ENCODE data around the gene RNF19B. TPM values are rescaled to one million over a fixed set of nuclear protein-coding genes. Genes with fewer than 3 reads are reported as not detected.

The RNF19B gene
- total RNA-seq, 5 donors from 2014 or later (not counting 1 experiment from before 2014, with no cell fraction given), result 28.7 to 44.8 (median 30.3) TPM

GRCh38 chr1:32904797-32905196, 59.8 kb downstream of the RNF19B start:
- no CpG with 5 or more reads among the region's 2 CpGs for WGBS (ENCODE audit: insufficient coverage)
- CTCF ChIA-PET, result interaction anchor here in 1 of 2 donors (0.6 kb wide), 1 partner anchor 232 kb away, joined by 3 read pairs; no protein-coding TSS in a partner anchor
- no peak overlapping the region for H3K4me3 Mint-ChIP-seq
- H3K4me1 Mint-ChIP-seq, result peaks cover 8 to 13% (median 11%) of the 10 kb centered on the region in 3 donors
- no peak for DNase-seq
- no peak overlapping the region for H3K4me3 ChIP-seq (ENCODE audit: control insufficient read depth in 1 of 2, extremely low read depth in 1 of 2, low read length in 1 of 2)
- H3K27ac ChIP-seq (ENCODE audit: low read length), result no peak overlapping the region
- no peak overlapping the region for H3K27ac Mint-ChIP-seq
- H3K27me3 ChIP-seq (replicated peaks in 1 of 2; ENCODE audit: control insufficient read depth in 2 of 2, extremely low read depth in 1 of 2, insufficient read depth in 2 of 2, low read length in 1 of 2), result peaks cover 9 to 39% of the 10 kb centered on the region in 2 experiments
- no peak for ATAC-seq (replicated peaks in 1 of 4)
- POLR2A ChIA-PET, result interaction anchor here in 1 of 2 donors (0.6 kb wide), 1 partner anchor 133 kb away, joined by 3 read pairs; no protein-coding TSS in a partner anchor
- H3K9me3 Mint-ChIP-seq, result no peaks in the 10 kb centered on the region
- H3K4me1 ChIP-seq (ENCODE audit: control insufficient read depth in 1 of 2, extremely low read depth in 1 of 2, insufficient read depth in 2 of 2, low read length in 2 of 2), result peaks cover 0 to 12% of the 10 kb centered on the region in 2 experiments
- H3K36me3 Mint-ChIP-seq, result no peaks in the 10 kb centered on the region
- H3K36me3 ChIP-seq (ENCODE audit: control insufficient read depth in 2 of 2, extremely low read depth in 1 of 2, insufficient read depth in 1 of 2, low read length in 1 of 2), result no peaks in the 10 kb centered on the region
- peaks cover 28 to 32% of the 10 kb centered on the region in 2 donors for H3K27me3 Mint-ChIP-seq
- H3K9me3 ChIP-seq, result no peaks in the 10 kb centered on the region

GRCh38 chr1:32903991-32904785, 60.4 kb downstream of the RNF19B start:
- Mint-ChIP-seq H3K4me3 (no peak overlapping the region), H3K27me3 (peaks cover 29 to 36% of the 10 kb centered on the region in 2 donors), H3K36me3 (no peaks in the 10 kb centered on the region), H3K4me1 (peaks cover 8 to 13% (median 11%) of the 10 kb centered on the region in 3 donors), H3K27ac (no peak overlapping the region), H3K9me3 (no peaks in the 10 kb centered on the region)
- POLR2A ChIA-PET, result no interaction called here
- H3K9me3 ChIP-seq, result no peaks in the 10 kb centered on the region
- no peaks in the 10 kb centered on the region for H3K36me3 ChIP-seq (ENCODE audit: control insufficient read depth in 2 of 2, extremely low read depth in 1 of 2, insufficient read depth in 1 of 2, low read length in 1 of 2)
- DNase-seq, result no peak
- H3K4me1 ChIP-seq (ENCODE audit: control insufficient read depth in 1 of 2, extremely low read depth in 1 of 2, insufficient read depth in 2 of 2, low read length in 2 of 2), result peaks cover 0 to 12% of the 10 kb centered on the region in 2 experiments
- H3K27ac ChIP-seq (ENCODE audit: low read length), result no peak overlapping the region
- 58% methylated on average over 2 of the region's 3 CpGs for WGBS (ENCODE audit: insufficient coverage)
- H3K27me3 ChIP-seq (replicated peaks in 1 of 2; ENCODE audit: control insufficient read depth in 2 of 2, extremely low read depth in 1 of 2, insufficient read depth in 2 of 2, low read length in 1 of 2), result peaks cover 11 to 43% of the 10 kb centered on the region in 2 experiments
- CTCF ChIA-PET, result interaction anchor here (0.6 to 0.7 kb wide), 2 partner anchors 14 to 233 kb away, joined by 3 to 5 read pairs; no protein-coding TSS in a partner anchor
- ATAC-seq (replicated peaks in 1 of 4), result no peak
- no peak overlapping the region for H3K4me3 ChIP-seq (ENCODE audit: control insufficient read depth in 1 of 2, extremely low read depth in 1 of 2, low read length in 1 of 2)

- 72% methylated on average over 6 of the region's 6 CpGs for WGBS (ENCODE audit: insufficient coverage)
- no peaks in the 10 kb centered on the region for H3K9me3 Mint-ChIP-seq
Measured at GRCh38 chr1:32902535-32902920, 62.1 kb downstream of the RNF19B start.

GRCh38 chr1:32901823-32902534, 62.6 kb downstream of the RNF19B start:
- CTCF ChIA-PET, result no interaction called here
- Mint-ChIP-seq H3K27me3 (peaks cover 44 to 54% of the 10 kb centered on the region in 2 donors), H3K27ac (no peak overlapping the region), H3K4me3 (peak overlapping the region; percentile 74 to 76 (median 74)), H3K4me1 (peaks cover 8 to 13% (median 11%) of the 10 kb centered on the region in 3 donors), H3K9me3 (no peaks in the 10 kb centered on the region), H3K36me3 (no peaks in the 10 kb centered on the region)
- WGBS (ENCODE audit: insufficient coverage), result 41% methylated on average over 10 of the region's 24 CpGs
- Histone ChIP-seq H3K27ac (ENCODE audit: low read length) (no peak overlapping the region), H3K9me3 (no peaks in the 10 kb centered on the region), H3K36me3 (ENCODE audit: control insufficient read depth in 2 of 2, extremely low read depth in 1 of 2, insufficient read depth in 1 of 2, low read length in 1 of 2) (no peaks in the 10 kb centered on the region), H3K4me1 (ENCODE audit: control insufficient read depth in 1 of 2, extremely low read depth in 1 of 2, insufficient read depth in 2 of 2, low read length in 2 of 2) (peaks cover 0 to 12% of the 10 kb centered on the region in 2 experiments), H3K27me3 (replicated peaks in 1 of 2; ENCODE audit: control insufficient read depth in 2 of 2, extremely low read depth in 1 of 2, insufficient read depth in 2 of 2, low read length in 1 of 2) (peaks cover 11 to 60% of the 10 kb centered on the region in 2 experiments), H3K4me3 (ENCODE audit: control insufficient read depth in 1 of 2, extremely low read depth in 1 of 2, low read length in 1 of 2) (peak overlapping the region in 1 of 2 donors; percentile 17)
- no peak for ATAC-seq (replicated peaks in 1 of 4)
- no peak for DNase-seq
- POLR2A ChIA-PET, result no interaction called here

More at GRCh38 chr1:32902535-32902920, 62.1 kb downstream of the RNF19B start:
- CTCF ChIA-PET, result no interaction called here
- no peak for ATAC-seq (replicated peaks in 1 of 4)
- Histone ChIP-seq H3K36me3 (ENCODE audit: control insufficient read depth in 2 of 2, extremely low read depth in 1 of 2, insufficient read depth in 1 of 2, low read length in 1 of 2) (no peaks in the 10 kb centered on the region), H3K4me1 (ENCODE audit: control insufficient read depth in 1 of 2, extremely low read depth in 1 of 2, insufficient read depth in 2 of 2, low read length in 2 of 2) (peaks cover 0 to 12% of the 10 kb centered on the region in 2 experiments), H3K27me3 (replicated peaks in 1 of 2; ENCODE audit: control insufficient read depth in 2 of 2, extremely low read depth in 1 of 2, insufficient read depth in 2 of 2, low read length in 1 of 2) (peaks cover 11 to 54% of the 10 kb centered on the region in 2 experiments), H3K27ac (ENCODE audit: low read length) (no peak overlapping the region), H3K4me3 (ENCODE audit: control insufficient read depth in 1 of 2, extremely low read depth in 1 of 2, low read length in 1 of 2) (no peak overlapping the region), H3K9me3 (no peaks in the 10 kb centered on the region)
- Mint-ChIP-seq H3K27me3 (peaks cover 39 to 49% of the 10 kb centered on the region in 2 donors), H3K4me1 (peaks cover 8 to 13% (median 11%) of the 10 kb centered on the region in 3 donors), H3K36me3 (no peaks in the 10 kb centered on the region), H3K4me3 (peak overlapping the region; percentile 57 to 74 (median 60)), H3K27ac (no peak overlapping the region)
- POLR2A ChIA-PET, result no interaction called here
- no peak for DNase-seq

- H3K27me3 Mint-ChIP-seq, result peaks cover 48 to 61% of the 10 kb centered on the region in 2 donors
- no peaks in the 10 kb centered on the region for H3K9me3 ChIP-seq
- peak within 1 kb of the TSS; percentile 74 to 76 (median 74) for H3K4me3 Mint-ChIP-seq
- DNase-seq, result no peak
- H3K27ac ChIP-seq (ENCODE audit: low read length), result no peak within 1 kb of the TSS
- CTCF ChIA-PET, result no interaction called here
- 2% methylated on average over 78 of the region's 92 CpGs for WGBS (ENCODE audit: insufficient coverage)
- H3K4me1 ChIP-seq (ENCODE audit: control insufficient read depth in 1 of 2, extremely low read depth in 1 of 2, insufficient read depth in 2 of 2, low read length in 2 of 2), result peaks cover 0 to 12% of the 10 kb centered on the region in 2 experiments
- H3K9me3 Mint-ChIP-seq, result no peaks in the 10 kb centered on the region
- H3K36me3 ChIP-seq (ENCODE audit: control insufficient read depth in 2 of 2, extremely low read depth in 1 of 2, insufficient read depth in 1 of 2, low read length in 1 of 2), result no peaks in the 10 kb centered on the region
- peak within 1 kb of the TSS; percentile 26 to 28 for H3K4me3 ChIP-seq (ENCODE audit: control insufficient read depth in 1 of 2, extremely low read depth in 1 of 2, low read length in 1 of 2)
- peak; percentile 57 to 69 (median 64) for ATAC-seq (replicated peaks in 1 of 4)
- H3K27me3 ChIP-seq (replicated peaks in 1 of 2; ENCODE audit: control insufficient read depth in 2 of 2, extremely low read depth in 1 of 2, insufficient read depth in 2 of 2, low read length in 1 of 2), result peaks cover 11 to 66% of the 10 kb centered on the region in 2 experiments
- no peaks in the 10 kb centered on the region for H3K36me3 Mint-ChIP-seq
- H3K4me1 Mint-ChIP-seq, result peaks cover 8 to 13% (median 11%) of the 10 kb centered on the region in 3 donors
- POLR2A ChIA-PET, result no interaction called here
- H3K27ac Mint-ChIP-seq, result no peak within 1 kb of the TSS
Measured at GRCh38 chr1:32900956-32901822, 63.4 kb downstream of the RNF19B start, which contains the start of gene TMEM54. Gene TMEM54, minus strand, starts transcription at chr1:32901389. Its CDS starts 151 bp downstream, at chr1:32901238.

Data from T-cell (primary cell).